Liver (tissue), 9 donors: Measurements from ENCODE around the gene TTC38. TPM values are rescaled to one million over a fixed set of nuclear protein-coding genes. Genes with fewer than 3 reads are reported as not detected.

ENCODE experiments used
- DNase-seq: peaks from one replicate; pipeline ENCODE4 v3.0.0-alpha.2; 2017; ENCODE audit warnings: low spot score
- H3K27ac ChIP-seq, 2 donors: one replicate each; pipeline ENCODE4 v1.7.0; 2013; ENCODE audit warnings: inconsistent platforms in 2 of 2, low read length in 2 of 2, control low read depth in 1 of 2, low read depth in 1 of 2, mild to moderate bottlenecking in 1 of 2
- H3K27me3 ChIP-seq, 4 donors: one replicate each; pipeline versions ENCODE4 v1.6.1 to v1.7.0; 2013; ENCODE audit warnings: low read length in 3 of 4, inconsistent platforms in 1 of 4, mild to moderate bottlenecking in 1 of 4, moderate library complexity in 1 of 4; ENCODE audit not compliant: control insufficient read depth in 4 of 4, insufficient read depth in 4 of 4
- H3K36me3 ChIP-seq, 4 donors: one replicate each; pipeline versions ENCODE4 v1.6.1 to v1.7.0; 2013; ENCODE audit warnings: low read length in 3 of 4, mild to moderate bottlenecking in 3 of 4, low read depth in 1 of 4, moderate library complexity in 1 of 4; ENCODE audit not compliant: control insufficient read depth in 4 of 4, insufficient read depth in 3 of 4
- H3K4me1 ChIP-seq, 4 donors: one replicate each; pipeline versions ENCODE4 v1.6.1 to v1.7.0; 2013; ENCODE audit warnings: low read length in 3 of 4, mild to moderate bottlenecking in 3 of 4, moderate library complexity in 1 of 4; ENCODE audit not compliant: control insufficient read depth in 4 of 4, insufficient read depth in 4 of 4
- H3K4me3 ChIP-seq, 3 donors: one replicate each; pipeline versions ENCODE4 v1.6.1 to v1.7.0; 2013; ENCODE audit warnings: low read length in 3 of 3, control low read depth in 1 of 3, low read depth in 1 of 3, mild to moderate bottlenecking in 1 of 3
- H3K9ac ChIP-seq, 2 donors: one replicate each; pipeline ENCODE4 v1.7.0; 2013; ENCODE audit warnings: low read length in 2 of 2, mild to moderate bottlenecking in 2 of 2, moderate library complexity in 2 of 2, control low read depth in 1 of 2, low read depth in 1 of 2
- H3K9me3 ChIP-seq, 4 donors: one replicate each; pipeline versions ENCODE4 v1.6.1 to v1.7.0; 2013; ENCODE audit warnings: low read length in 3 of 4; ENCODE audit not compliant: control insufficient read depth in 4 of 4
- EGR1 ChIP-seq, 2 donors: IDR thresholded peaks; 2 replicates each; pipeline ENCODE4 v1.6.1; 2016 to 2018; ENCODE audit warnings: antibody characterized with exemption in 2 of 2, low read depth in 2 of 2
- FOXA1 ChIP-seq: IDR thresholded peaks from 2 replicates; pipeline ENCODE4 v1.6.1; 2016; ENCODE audit warnings: antibody characterized with exemption
- FOXA2 ChIP-seq: IDR thresholded peaks from 2 replicates; pipeline ENCODE4 v1.6.1; 2016; ENCODE audit warnings: antibody characterized with exemption
- GABPA ChIP-seq, 2 donors: IDR thresholded peaks in 1 of 2; conservative IDR thresholded peaks in 1 of 2; 2 replicates each; pipeline ENCODE4 v1.6.1; 2016; ENCODE audit warnings: antibody characterized with exemption in 2 of 2, mild to moderate bottlenecking in 1 of 2, moderate library complexity in 1 of 2
- HNF4A ChIP-seq, 2 donors: conservative IDR thresholded peaks; 2 replicates each; pipeline ENCODE4 v1.6.1; 2016; ENCODE audit warnings: antibody characterized with exemption in 2 of 2, mild to moderate bottlenecking in 2 of 2
- JUND ChIP-seq, 2 donors: IDR thresholded peaks; 2 replicates each; pipeline ENCODE4 v1.6.1; 2016; ENCODE audit warnings: antibody characterized with exemption in 2 of 2
- RAD21 ChIP-seq, 2 donors: IDR thresholded peaks; 2 replicates each; pipeline ENCODE4 v1.6.1; 2016; ENCODE audit warnings: antibody characterized with exemption in 2 of 2, mild to moderate bottlenecking in 2 of 2
- RXRA ChIP-seq, 2 donors: IDR thresholded peaks; 2 replicates each; pipeline ENCODE4 v1.6.1; 2017 to 2018; ENCODE audit warnings: antibody characterized with exemption in 2 of 2, mild to moderate bottlenecking in 1 of 2
- TAF1 ChIP-seq: conservative IDR thresholded peaks from 2 replicates; pipeline ENCODE4 v1.6.1; 2016; ENCODE audit warnings: antibody characterized with exemption, mild to moderate bottlenecking
- WGBS: extraction: QIAGEN DNeasy Blood & Tissue Kit; methylation state at CpG from one replicate; pipeline ENCODE4 v1.1.7; 2013; 5-methylcytosine and 5-hydroxymethylcytosine counted together
- polyA plus RNA-seq, 2 donors: library from polyadenylated mRNA; stranded (reverse) in 1 of 2; unstranded in 1 of 2; fragments of 200-250 nt in 1 of 2; fragments of >200 nt in 1 of 2; fragmentation: Nextera tagmentation in 1 of 2; extraction: Ambion mirVana in 1 of 2; gene quantifications; one replicate each; pipeline versions ENCODE4 v1.2.1 to v1.2.3, GENCODE V29; 2013 to 2015
- total RNA-seq, 2 donors: library from RNA; depleted of rRNA; stranded (reverse); fragments of >200 nt; gene quantifications; one replicate each; pipeline ENCODE4 v1.2.3, GENCODE V29; 2014
- TF ChIP-seq, protein P1 (sequence below): fragments of 150-350 bp; IDR thresholded peaks from 2 replicates; pipeline ENCODE4 v1.5.1; 2017; ENCODE audit warnings: improper control_type of control experiment, low read depth, low read length; ENCODE audit not compliant: missing input control
- TF ChIP-seq, protein P2 (sequence below): IDR thresholded peaks from 2 replicates; pipeline ENCODE4 v1.6.1; 2016; ENCODE audit warnings: antibody characterized with exemption
- TF ChIP-seq, protein P3 (sequence below): IDR thresholded peaks from 2 replicates; pipeline ENCODE4 v1.6.1; 2016; ENCODE audit warnings: antibody characterized with exemption
- TF ChIP-seq, protein P4 (sequence below): IDR thresholded peaks from 2 replicates; pipeline ENCODE4 v1.6.1; 2016; ENCODE audit warnings: antibody characterized with exemption, mild to moderate bottlenecking
- donor health status: healthy.
- donor health status: healthy.
- donor health status: healthy.
- donor health status: healthy.
- donor health status: healthy.

The TTC38 gene
- total and polyA plus RNA-seq, 4 donors, result 63.9 to 389 (median 128) TPM

DNA sequence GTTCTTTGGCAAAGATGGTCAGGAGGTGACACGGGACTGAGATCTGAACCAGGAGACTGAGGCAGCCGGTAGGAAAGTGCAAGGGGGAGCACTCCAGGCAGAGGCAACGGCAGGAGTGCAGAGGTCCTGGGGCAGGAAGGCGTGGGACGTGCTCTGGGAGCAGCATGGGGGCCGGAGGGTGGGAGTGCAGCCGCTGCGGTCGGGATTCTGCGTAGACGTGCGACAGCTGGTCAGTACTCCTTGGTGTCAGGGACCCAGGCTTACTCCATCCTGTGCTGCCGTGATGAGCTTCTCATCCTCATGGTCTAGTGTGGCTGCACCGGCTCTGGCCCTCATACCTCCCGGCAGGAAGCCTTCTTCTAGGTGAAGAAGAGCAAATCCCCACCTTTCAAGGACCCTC lies 50.8 kb downstream of the TTC38 start:
- no peak for DNase-seq
- no peak overlapping the region for H3K4me3 ChIP-seq
- no peak overlapping the region for H3K27ac ChIP-seq
- H3K36me3 ChIP-seq, result no peaks in the 10 kb centered on the region
- no peaks in the 10 kb centered on the region for H3K9me3 ChIP-seq
- no peaks in the 10 kb centered on the region for H3K27me3 ChIP-seq
- no peak for TF ChIP-seq EGR1 (IDR thresholded peaks at IDR 0.05; ENCODE audit: low read depth in 2 of 2)
- TF ChIP-seq RXRA (IDR thresholded peaks at IDR 0.05), result no peak
- 97% methylated on average over 15 of the region's 15 CpGs for WGBS
- H3K9ac ChIP-seq, result no peak overlapping the region
- peaks cover 0 to 4% (median 2%) of the 10 kb centered on the region in 4 donors for H3K4me1 ChIP-seq

DNA sequence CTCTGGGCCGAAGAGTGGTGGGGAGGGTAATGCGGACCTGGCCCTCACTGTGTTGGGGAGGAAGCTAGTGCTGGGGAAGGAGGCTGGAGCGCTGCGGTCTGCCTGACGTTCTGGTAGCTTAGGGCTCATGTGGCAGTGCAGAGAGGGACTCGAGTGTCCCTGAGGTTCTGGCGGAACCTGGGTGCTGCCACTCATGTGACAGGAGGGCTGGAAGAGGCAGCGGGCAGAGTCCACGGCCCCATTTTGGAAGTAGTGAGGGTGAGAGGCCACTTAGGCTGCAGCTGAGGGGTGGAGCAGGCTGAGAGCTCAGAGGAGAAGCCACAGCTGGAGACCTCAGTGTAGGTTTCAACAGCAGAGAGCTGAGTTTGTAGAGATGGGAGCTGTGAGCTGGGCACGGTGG lies 51.5 kb downstream of the TTC38 start:
- no peak overlapping the region for H3K27ac ChIP-seq
- no peaks in the 10 kb centered on the region for H3K27me3 ChIP-seq
- DNase-seq, result no peak
- TF ChIP-seq TAF1, result no peak
- no peak for TF ChIP-seq HNF4A (conservative IDR thresholded peaks at IDR 0.05)
- no peak for TF ChIP-seq FOXA2
- TF ChIP-seq, protein P1, sequence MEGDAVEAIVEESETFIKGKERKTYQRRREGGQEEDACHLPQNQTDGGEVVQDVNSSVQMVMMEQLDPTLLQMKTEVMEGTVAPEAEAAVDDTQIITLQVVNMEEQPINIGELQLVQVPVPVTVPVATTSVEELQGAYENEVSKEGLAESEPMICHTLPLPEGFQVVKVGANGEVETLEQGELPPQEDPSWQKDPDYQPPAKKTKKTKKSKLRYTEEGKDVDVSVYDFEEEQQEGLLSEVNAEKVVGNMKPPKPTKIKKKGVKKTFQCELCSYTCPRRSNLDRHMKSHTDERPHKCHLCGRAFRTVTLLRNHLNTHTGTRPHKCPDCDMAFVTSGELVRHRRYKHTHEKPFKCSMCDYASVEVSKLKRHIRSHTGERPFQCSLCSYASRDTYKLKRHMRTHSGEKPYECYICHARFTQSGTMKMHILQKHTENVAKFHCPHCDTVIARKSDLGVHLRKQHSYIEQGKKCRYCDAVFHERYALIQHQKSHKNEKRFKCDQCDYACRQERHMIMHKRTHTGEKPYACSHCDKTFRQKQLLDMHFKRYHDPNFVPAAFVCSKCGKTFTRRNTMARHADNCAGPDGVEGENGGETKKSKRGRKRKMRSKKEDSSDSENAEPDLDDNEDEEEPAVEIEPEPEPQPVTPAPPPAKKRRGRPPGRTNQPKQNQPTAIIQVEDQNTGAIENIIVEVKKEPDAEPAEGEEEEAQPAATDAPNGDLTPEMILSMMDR, result no peak
- no peak for TF ChIP-seq RAD21 (IDR thresholded peaks at IDR 0.05)
- TF ChIP-seq, protein P2, sequence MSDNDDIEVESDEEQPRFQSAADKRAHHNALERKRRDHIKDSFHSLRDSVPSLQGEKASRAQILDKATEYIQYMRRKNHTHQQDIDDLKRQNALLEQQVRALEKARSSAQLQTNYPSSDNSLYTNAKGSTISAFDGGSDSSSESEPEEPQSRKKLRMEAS, result no peak
- no peak for TF ChIP-seq EGR1 (IDR thresholded peaks at IDR 0.05; ENCODE audit: low read depth in 2 of 2)
- no peak for TF ChIP-seq FOXA1
- TF ChIP-seq, protein P3, sequence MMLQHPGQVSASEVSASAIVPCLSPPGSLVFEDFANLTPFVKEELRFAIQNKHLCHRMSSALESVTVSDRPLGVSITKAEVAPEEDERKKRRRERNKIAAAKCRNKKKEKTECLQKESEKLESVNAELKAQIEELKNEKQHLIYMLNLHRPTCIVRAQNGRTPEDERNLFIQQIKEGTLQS, result no peak
- TF ChIP-seq, protein P4, sequence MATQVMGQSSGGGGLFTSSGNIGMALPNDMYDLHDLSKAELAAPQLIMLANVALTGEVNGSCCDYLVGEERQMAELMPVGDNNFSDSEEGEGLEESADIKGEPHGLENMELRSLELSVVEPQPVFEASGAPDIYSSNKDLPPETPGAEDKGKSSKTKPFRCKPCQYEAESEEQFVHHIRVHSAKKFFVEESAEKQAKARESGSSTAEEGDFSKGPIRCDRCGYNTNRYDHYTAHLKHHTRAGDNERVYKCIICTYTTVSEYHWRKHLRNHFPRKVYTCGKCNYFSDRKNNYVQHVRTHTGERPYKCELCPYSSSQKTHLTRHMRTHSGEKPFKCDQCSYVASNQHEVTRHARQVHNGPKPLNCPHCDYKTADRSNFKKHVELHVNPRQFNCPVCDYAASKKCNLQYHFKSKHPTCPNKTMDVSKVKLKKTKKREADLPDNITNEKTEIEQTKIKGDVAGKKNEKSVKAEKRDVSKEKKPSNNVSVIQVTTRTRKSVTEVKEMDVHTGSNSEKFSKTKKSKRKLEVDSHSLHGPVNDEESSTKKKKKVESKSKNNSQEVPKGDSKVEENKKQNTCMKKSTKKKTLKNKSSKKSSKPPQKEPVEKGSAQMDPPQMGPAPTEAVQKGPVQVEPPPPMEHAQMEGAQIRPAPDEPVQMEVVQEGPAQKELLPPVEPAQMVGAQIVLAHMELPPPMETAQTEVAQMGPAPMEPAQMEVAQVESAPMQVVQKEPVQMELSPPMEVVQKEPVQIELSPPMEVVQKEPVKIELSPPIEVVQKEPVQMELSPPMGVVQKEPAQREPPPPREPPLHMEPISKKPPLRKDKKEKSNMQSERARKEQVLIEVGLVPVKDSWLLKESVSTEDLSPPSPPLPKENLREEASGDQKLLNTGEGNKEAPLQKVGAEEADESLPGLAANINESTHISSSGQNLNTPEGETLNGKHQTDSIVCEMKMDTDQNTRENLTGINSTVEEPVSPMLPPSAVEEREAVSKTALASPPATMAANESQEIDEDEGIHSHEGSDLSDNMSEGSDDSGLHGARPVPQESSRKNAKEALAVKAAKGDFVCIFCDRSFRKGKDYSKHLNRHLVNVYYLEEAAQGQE, result no peak
- no peak for TF ChIP-seq GABPA (IDR thresholded peaks at IDR 0.05 in 1 of 2, conservative IDR thresholded peaks at IDR 0.05 in 1 of 2)
- TF ChIP-seq JUND (IDR thresholded peaks at IDR 0.05), result no peak
- H3K4me1 ChIP-seq, result peaks cover 0 to 4% (median 2%) of the 10 kb centered on the region in 4 donors
- WGBS, result 96% methylated on average over 10 of the region's 10 CpGs
- H3K36me3 ChIP-seq, result no peaks in the 10 kb centered on the region
- H3K9me3 ChIP-seq, result no peaks in the 10 kb centered on the region
- no peak overlapping the region for H3K9ac ChIP-seq
- H3K4me3 ChIP-seq, result no peak overlapping the region
